ENCODE results near the gene SCN10A. TPM values are rescaled to one million over a fixed set of nuclear protein-coding genes. Genes with fewer than 3 reads are reported as not detected.

The SCN10A gene
- polyA plus RNA-seq, 3 donors, result not detected

Other genes starting within 250 kb of the SCN10A start
- gene SCN5A, start 166.5 kb downstream of the SCN10A start, polyA plus RNA-seq, result under 1 TPM; 0.06 to 0.11 (median 0.07) TPM
- under 1 TPM; 0.07 to 0.22 (median 0.21) TPM for gene SCN11A, start 235.7 kb upstream of the SCN10A start, polyA plus RNA-seq
- 10 to 100 TPM; 10.3 to 15.0 (median 11.3) TPM for gene WDR48, start 235.8 kb upstream of the SCN10A start, polyA plus RNA-seq

All from adipose tissue (tissue), 3 donors.